ENCODE data around the gene ADORA2A.

ADORA2A gene

DNA sequence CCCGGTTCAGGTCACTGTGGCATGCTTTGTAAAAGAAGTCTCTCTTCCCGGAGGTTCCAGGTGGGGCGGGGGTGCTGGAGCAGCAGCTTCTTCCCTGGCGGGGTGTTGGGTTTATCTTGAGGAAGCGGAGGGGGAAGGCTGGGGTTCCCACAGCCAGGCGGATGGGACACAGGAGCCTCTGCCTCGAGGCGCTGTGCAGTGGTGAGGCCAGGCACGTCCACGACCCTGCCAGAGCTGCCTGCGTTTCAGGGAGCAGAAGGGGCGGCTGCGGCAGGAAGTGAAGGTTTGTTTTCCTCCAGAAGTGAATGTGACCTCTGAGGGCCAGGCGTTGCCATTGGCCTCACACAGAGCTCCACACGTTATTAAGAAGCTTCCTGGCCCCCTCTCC lies 20.1 kb upstream of the ADORA2A start:
- no peak for DNase-seq (ENCODE audit: low read depth in 1 of 2, low spot score in 1 of 2)
- Histone ChIP-seq H3K27ac (replicated peaks) (no peak overlapping the region), H3K4me3 (replicated peaks; ENCODE audit: insufficient read depth, low read length) (no peak overlapping the region), H3K27me3 (ENCODE audit: insufficient read depth, poor library complexity, severe bottlenecking) (no peaks in the 10 kb centered on the region)
- TF ChIP-seq POLR2AphosphoS5 (IDR thresholded peaks at IDR 0.05; ENCODE audit: low read depth), result no peak
- no peak for TF ChIP-seq GABPA (IDR thresholded peaks at IDR 0.05; ENCODE audit: low read depth)
- TF ChIP-seq, protein P1, sequence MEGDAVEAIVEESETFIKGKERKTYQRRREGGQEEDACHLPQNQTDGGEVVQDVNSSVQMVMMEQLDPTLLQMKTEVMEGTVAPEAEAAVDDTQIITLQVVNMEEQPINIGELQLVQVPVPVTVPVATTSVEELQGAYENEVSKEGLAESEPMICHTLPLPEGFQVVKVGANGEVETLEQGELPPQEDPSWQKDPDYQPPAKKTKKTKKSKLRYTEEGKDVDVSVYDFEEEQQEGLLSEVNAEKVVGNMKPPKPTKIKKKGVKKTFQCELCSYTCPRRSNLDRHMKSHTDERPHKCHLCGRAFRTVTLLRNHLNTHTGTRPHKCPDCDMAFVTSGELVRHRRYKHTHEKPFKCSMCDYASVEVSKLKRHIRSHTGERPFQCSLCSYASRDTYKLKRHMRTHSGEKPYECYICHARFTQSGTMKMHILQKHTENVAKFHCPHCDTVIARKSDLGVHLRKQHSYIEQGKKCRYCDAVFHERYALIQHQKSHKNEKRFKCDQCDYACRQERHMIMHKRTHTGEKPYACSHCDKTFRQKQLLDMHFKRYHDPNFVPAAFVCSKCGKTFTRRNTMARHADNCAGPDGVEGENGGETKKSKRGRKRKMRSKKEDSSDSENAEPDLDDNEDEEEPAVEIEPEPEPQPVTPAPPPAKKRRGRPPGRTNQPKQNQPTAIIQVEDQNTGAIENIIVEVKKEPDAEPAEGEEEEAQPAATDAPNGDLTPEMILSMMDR (IDR thresholded peaks at IDR 0.05; ENCODE audit: insufficient read depth, low read length), result no peak
- TF ChIP-seq SPI1 (IDR thresholded peaks at IDR 0.05; ENCODE audit: borderline replicate concordance, low read depth), result no peak
- TF ChIP-seq, protein P2, sequence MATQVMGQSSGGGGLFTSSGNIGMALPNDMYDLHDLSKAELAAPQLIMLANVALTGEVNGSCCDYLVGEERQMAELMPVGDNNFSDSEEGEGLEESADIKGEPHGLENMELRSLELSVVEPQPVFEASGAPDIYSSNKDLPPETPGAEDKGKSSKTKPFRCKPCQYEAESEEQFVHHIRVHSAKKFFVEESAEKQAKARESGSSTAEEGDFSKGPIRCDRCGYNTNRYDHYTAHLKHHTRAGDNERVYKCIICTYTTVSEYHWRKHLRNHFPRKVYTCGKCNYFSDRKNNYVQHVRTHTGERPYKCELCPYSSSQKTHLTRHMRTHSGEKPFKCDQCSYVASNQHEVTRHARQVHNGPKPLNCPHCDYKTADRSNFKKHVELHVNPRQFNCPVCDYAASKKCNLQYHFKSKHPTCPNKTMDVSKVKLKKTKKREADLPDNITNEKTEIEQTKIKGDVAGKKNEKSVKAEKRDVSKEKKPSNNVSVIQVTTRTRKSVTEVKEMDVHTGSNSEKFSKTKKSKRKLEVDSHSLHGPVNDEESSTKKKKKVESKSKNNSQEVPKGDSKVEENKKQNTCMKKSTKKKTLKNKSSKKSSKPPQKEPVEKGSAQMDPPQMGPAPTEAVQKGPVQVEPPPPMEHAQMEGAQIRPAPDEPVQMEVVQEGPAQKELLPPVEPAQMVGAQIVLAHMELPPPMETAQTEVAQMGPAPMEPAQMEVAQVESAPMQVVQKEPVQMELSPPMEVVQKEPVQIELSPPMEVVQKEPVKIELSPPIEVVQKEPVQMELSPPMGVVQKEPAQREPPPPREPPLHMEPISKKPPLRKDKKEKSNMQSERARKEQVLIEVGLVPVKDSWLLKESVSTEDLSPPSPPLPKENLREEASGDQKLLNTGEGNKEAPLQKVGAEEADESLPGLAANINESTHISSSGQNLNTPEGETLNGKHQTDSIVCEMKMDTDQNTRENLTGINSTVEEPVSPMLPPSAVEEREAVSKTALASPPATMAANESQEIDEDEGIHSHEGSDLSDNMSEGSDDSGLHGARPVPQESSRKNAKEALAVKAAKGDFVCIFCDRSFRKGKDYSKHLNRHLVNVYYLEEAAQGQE (IDR thresholded peaks at IDR 0.05; ENCODE audit: insufficient replicate concordance, low read depth), result no peak

GRCh38 chr22:24407884-24408283 lies 19.5 kb upstream of the ADORA2A start:
- Histone ChIP-seq H3K27ac (replicated peaks) (no peak overlapping the region), H3K27me3 (ENCODE audit: insufficient read depth, poor library complexity, severe bottlenecking) (no peaks in the 10 kb centered on the region), H3K4me3 (replicated peaks; ENCODE audit: insufficient read depth, low read length) (no peak overlapping the region)
- no peak for DNase-seq (ENCODE audit: low read depth in 1 of 2, low spot score in 1 of 2)
- no peak for TF ChIP-seq POLR2AphosphoS5 (IDR thresholded peaks at IDR 0.05; ENCODE audit: low read depth)
- TF ChIP-seq SPI1 (IDR thresholded peaks at IDR 0.05; ENCODE audit: borderline replicate concordance, low read depth), result no peak
- TF ChIP-seq, protein P1 (IDR thresholded peaks at IDR 0.05; ENCODE audit: insufficient read depth, low read length), result no peak
- TF ChIP-seq, protein P2 (IDR thresholded peaks at IDR 0.05; ENCODE audit: insufficient replicate concordance, low read depth), result no peak
- no peak for TF ChIP-seq GABPA (IDR thresholded peaks at IDR 0.05; ENCODE audit: low read depth)

GRCh38 chr22:24408630-24409029 lies 18.8 kb upstream of the ADORA2A start:
- DNase-seq (ENCODE audit: low read depth in 1 of 2, low spot score in 1 of 2), result no peak
- no peaks in the 10 kb centered on the region for H3K27me3 ChIP-seq (ENCODE audit: insufficient read depth, poor library complexity, severe bottlenecking)
- TF ChIP-seq, protein P1 (IDR thresholded peaks at IDR 0.05; ENCODE audit: insufficient read depth, low read length), result no peak
- TF ChIP-seq POLR2AphosphoS5 (IDR thresholded peaks at IDR 0.05; ENCODE audit: low read depth) (no peak), SPI1 (IDR thresholded peaks at IDR 0.05; ENCODE audit: borderline replicate concordance, low read depth) (no peak), GABPA (IDR thresholded peaks at IDR 0.05; ENCODE audit: low read depth) (no peak)
- TF ChIP-seq, protein P2 (IDR thresholded peaks at IDR 0.05; ENCODE audit: insufficient replicate concordance, low read depth), result no peak
- no peak overlapping the region for H3K27ac ChIP-seq (replicated peaks)
- no peak overlapping the region for H3K4me3 ChIP-seq (replicated peaks; ENCODE audit: insufficient read depth, low read length)

All from HL-60 (cell line).